IMR-90 (cell line): Measurements from ENCODE around the gene CYP2B6. TPM values are rescaled to one million over a fixed set of nuclear protein-coding genes. Genes with fewer than 3 reads are reported as not detected.

Source experiments
- ATAC-seq: fragments of 200-7000 bp; cut with Tn5 transposase; 2 replicates; pipeline ENCODE4 v1.9.1; 2020; ENCODE audit warnings: low read depth, mild to moderate bottlenecking, moderate library complexity
- BruUV-seq: library from RNA; stranded (reverse); fragments of 400-500 nt; replicated peaks from 2 replicates; lab custom pipeline; 2021; lab: Mats Ljungman, UMichigan
- CTCF ChIA-PET: fragments of 300-600 bp; formaldehyde crosslinking; extraction: SDS; loops from one replicate; lab custom pipeline; 2021; ENCODE audit warnings: antibody characterized with exemption; lab: Yijun Ruan, JAX
- POLR2A ChIA-PET: fragments of 300-600 bp; sonication (Branson Sonifier 250); formaldehyde crosslinking; loops from one replicate; lab custom pipeline; 2022; ENCODE audit warnings: antibody characterized with exemption; ENCODE audit not compliant: unreplicated experiment; lab: Charles Lee
- DNase-seq: peaks from one replicate; pipeline ENCODE4 v3.0.0; 2013
- H2AFZ ChIP-seq: replicated peaks from 2 replicates; pipeline ENCODE3; 2013; ENCODE audit warnings: low read length, mild to moderate bottlenecking; ENCODE audit not compliant: poor library complexity
- H2AK5ac ChIP-seq: 2 replicates; pipeline ENCODE4 v1.6.1; 2013; ENCODE audit warnings: low read depth, low read length, inconsistent platforms
- H2AK9ac ChIP-seq: replicated peaks from 2 replicates; pipeline ENCODE3; 2013; ENCODE audit warnings: mild to moderate bottlenecking, low read depth, low read length, moderate library complexity; ENCODE audit not compliant: poor library complexity
- H2BK120ac ChIP-seq: 2 replicates; pipeline ENCODE4 v1.6.1; 2013; ENCODE audit warnings: low read depth, low read length, inconsistent platforms
- H2BK15ac ChIP-seq: 3 replicates; pipeline ENCODE4 v1.6.1; 2013; ENCODE audit warnings: low read depth, low read length, inconsistent platforms
- H2BK20ac ChIP-seq: 2 replicates; pipeline ENCODE4 v1.6.1; 2013; ENCODE audit warnings: low read depth, mild to moderate bottlenecking, inconsistent platforms, low read length, moderate library complexity
- H2BK5ac ChIP-seq: 2 replicates; pipeline ENCODE4 v1.6.1; 2013; ENCODE audit warnings: mild to moderate bottlenecking, low read depth, low read length, inconsistent platforms; ENCODE audit not compliant: poor library complexity, severe bottlenecking
- H3K14ac ChIP-seq: replicated peaks from 2 replicates; pipeline ENCODE4 v1.6.1; 2013; ENCODE audit warnings: low read depth, low read length, inconsistent platforms
- H3K18ac ChIP-seq: 2 replicates; pipeline ENCODE4 v1.6.1; 2013; ENCODE audit warnings: low read depth, low read length, control low read depth
- H3K23ac ChIP-seq: 2 replicates; pipeline ENCODE4 v1.6.1; 2013; ENCODE audit warnings: low read depth, low read length, inconsistent platforms
- H3K27ac ChIP-seq: 2 replicates; pipeline ENCODE4 v1.5.1; 2013; ENCODE audit warnings: mild to moderate bottlenecking, control low read depth, low read length; ENCODE audit not compliant: insufficient read depth
- H3K27me3 ChIP-seq: 2 replicates; pipeline ENCODE4 v1.6.1; 2013; ENCODE audit warnings: low read length; ENCODE audit not compliant: control insufficient read depth, insufficient read depth
- H3K36me3 ChIP-seq: 2 replicates; pipeline ENCODE4 v1.6.1; 2013; ENCODE audit warnings: low read length, mixed read lengths; ENCODE audit not compliant: control insufficient read depth, insufficient read depth
- H3K4ac ChIP-seq: 2 replicates; pipeline ENCODE4 v1.6.1; 2013; ENCODE audit warnings: low read depth, low read length, inconsistent platforms
- H3K4me1 ChIP-seq: 2 replicates; pipeline ENCODE4 v1.6.1; 2013; ENCODE audit warnings: low read length, mixed read lengths; ENCODE audit not compliant: control insufficient read depth, insufficient read depth
- H3K4me2 ChIP-seq: 2 replicates; pipeline ENCODE4 v1.6.1; 2013; ENCODE audit warnings: low read depth, mild to moderate bottlenecking, control low read depth, low read length, moderate library complexity
- H3K4me3 ChIP-seq: 2 replicates; pipeline ENCODE4 v1.5.1; 2013; ENCODE audit warnings: low read depth, mild to moderate bottlenecking, control low read depth, low read length, moderate library complexity; ENCODE audit not compliant: insufficient read depth
- H3K56ac ChIP-seq: 2 replicates; pipeline ENCODE4 v1.6.1; 2013; ENCODE audit warnings: low read length, inconsistent platforms; ENCODE audit not compliant: insufficient read depth; ENCODE audit errors: extremely low read depth
- H3K79me1 ChIP-seq, 2 experiments: 2 replicates each; pipeline ENCODE4 v1.6.1; 2013; ENCODE audit warnings: low read length in 2 of 2, inconsistent platforms in 1 of 2, low read depth in 1 of 2
- H3K9ac ChIP-seq: 2 replicates; pipeline ENCODE4 v1.6.1; 2013; ENCODE audit warnings: low read depth, low read length, control low read depth
- H3K9me1 ChIP-seq: 2 replicates; pipeline ENCODE4 v1.6.1; 2013; ENCODE audit warnings: low read length, inconsistent platforms; ENCODE audit not compliant: insufficient read depth
- H3K9me3 ChIP-seq: 2 replicates; pipeline ENCODE4 v1.6.1; 2013; ENCODE audit warnings: low read length; ENCODE audit not compliant: control insufficient read depth, insufficient read depth
- H4K20me1 ChIP-seq: 2 replicates; pipeline ENCODE4 v1.6.1; 2013; ENCODE audit warnings: low read length, inconsistent platforms; ENCODE audit not compliant: insufficient read depth
- H4K5ac ChIP-seq: 2 replicates; pipeline ENCODE4 v1.6.1; 2013; ENCODE audit warnings: mild to moderate bottlenecking, low read depth, low read length, control low read depth
- H4K8ac ChIP-seq, 2 experiments: 2 replicates each; pipeline ENCODE4 v1.6.1; 2013; ENCODE audit warnings: low read depth in 2 of 2, low read length in 2 of 2, control low read depth in 1 of 2, inconsistent platforms in 1 of 2
- H4K91ac ChIP-seq: 2 replicates; pipeline ENCODE4 v1.6.1; 2013; ENCODE audit warnings: low read depth, low read length, inconsistent platforms; ENCODE audit not compliant: insufficient read depth
- BHLHE40 ChIP-seq: fragments of 150-350 bp; IDR thresholded peaks from 2 replicates; pipeline ENCODE4 v1.6.1; 2016; ENCODE audit warnings: mild to moderate bottlenecking, low read depth, low read length
- CHD1 ChIP-seq: IDR thresholded peaks from 2 replicates; pipeline ENCODE4 v1.6.1; 2012; ENCODE audit warnings: low read depth, low read length, improper control_type of control experiment
- CTCF ChIP-seq: conservative IDR thresholded peaks from 2 replicates; pipeline ENCODE4 v1.5.1; 2012; ENCODE audit warnings: mild to moderate bottlenecking, low read depth, low read length, improper control_type of control experiment
- FOS ChIP-seq: fragments of 150-350 bp; IDR thresholded peaks from 2 replicates; pipeline ENCODE4 v1.6.1; 2016; ENCODE audit warnings: low read depth, low read length
- MAZ ChIP-seq: IDR thresholded peaks from 2 replicates; pipeline ENCODE4 v1.6.1; 2012; ENCODE audit warnings: low read depth, mild to moderate bottlenecking, low read length, improper control_type of control experiment, moderate library complexity, borderline replicate concordance
- MXI1 ChIP-seq: IDR thresholded peaks from 2 replicates; pipeline ENCODE4 v1.6.1; 2012; ENCODE audit warnings: low read depth, mild to moderate bottlenecking, low read length, moderate library complexity, borderline replicate concordance
- POLR2A ChIP-seq: IDR thresholded peaks from 2 replicates; pipeline ENCODE4 v1.6.1; 2012; ENCODE audit warnings: mild to moderate bottlenecking, low read depth, low read length
- RFX5 ChIP-seq: IDR thresholded peaks from 2 replicates; pipeline ENCODE4 v1.8.0; 2012; ENCODE audit warnings: low read depth, mild to moderate bottlenecking, low read length, moderate library complexity
- WGBS, 2 experiments: methylation state at CpG; one replicate each; pipeline versions ENCODE4 v1.1.5 to v1.1.7; 2013; ENCODE audit warnings: missing lambda C conversion rate in 2 of 2; ENCODE audit not compliant: insufficient read length in 1 of 2; ENCODE audit errors: extremely low coverage in 2 of 2; 5-methylcytosine and 5-hydroxymethylcytosine counted together
- dilution Hi-C: fragments of 300-500 bp; cut with HindIII; formaldehyde crosslinking; loops from one replicate; pipeline ENCODE4 v1.14.3; 2018; ENCODE audit warnings: low sequenced_read_pairs; ENCODE audit not compliant: unreplicated experiment
- in situ Hi-C: fragments of 300-500 bp; cut with MboI; formaldehyde crosslinking; loops from 3 replicates; pipeline ENCODE4 v1.14.3; 2019; ENCODE audit warnings: low sequenced_read_pairs, inconsistent platforms, mixed read lengths
- intact Hi-C: fragments of 100-400 bp; cut with micrococcal nuclease; formaldehyde crosslinking; loops from 2 replicates; pipeline ENCODE4 v1.10.0; 2022
- polyA plus RNA-seq, 3 experiments: library from polyadenylated mRNA; depleted of rRNA; stranded (reverse); fragments of >200 nt; gene quantifications; 2 replicates each; pipeline ENCODE4 v1.2.3, GENCODE V29; 2012; ENCODE audit warnings: low replicate concordance in 1 of 3
- total RNA-seq: library from RNA; depleted of rRNA; stranded (reverse); fragments of >200 nt; gene quantifications from 2 replicates; pipeline ENCODE4 v1.2.3, GENCODE V29; 2012

CYP2B6 gene
- total and polyA plus RNA-seq, 2 of the 4 experiments (the other 2 are of a cell fraction): not detected

GRCh38 chr19:41016488-41017071 is 25.5 kb downstream of the CYP2B6 start:
- no peaks in the 10 kb centered on the region for H3K36me3 ChIP-seq
- no peak overlapping the region for H4K5ac ChIP-seq
- H2AK5ac ChIP-seq: no peak overlapping the region
- no peak overlapping the region for H2AFZ ChIP-seq
- intact Hi-C loops (no loop called here), dilution Hi-C loops (no loop called here), in situ Hi-C loops (no loop called here)
- H2AK9ac ChIP-seq: no peak overlapping the region
- no peak overlapping the region for H2BK20ac ChIP-seq
- no peak overlapping the region for H3K4ac ChIP-seq
- H2BK120ac ChIP-seq: no peak overlapping the region
- no peaks in the 10 kb centered on the region for H4K20me1 ChIP-seq
- H2BK15ac ChIP-seq: no peak overlapping the region
- H3K4me1 ChIP-seq: no peaks in the 10 kb centered on the region
- no peak overlapping the region for H2BK5ac ChIP-seq
- TF ChIP-seq CHD1 (no peak), BHLHE40 (no peak), RFX5 (no peak), POLR2A (no peak), FOS (no peak), MAZ (no peak), MXI1 (no peak), CTCF (no peak)
- H3K27me3 ChIP-seq: peaks cover 3% of the 10 kb centered on the region; the same call in 1 of the 2 replicates
- H4K91ac ChIP-seq: no peak overlapping the region
- POLR2A ChIA-PET: no interaction called here
- no peak overlapping the region for H3K14ac ChIP-seq
- no peak for DNase-seq
- H4K8ac ChIP-seq: no peak overlapping the region
- H3K9me1 ChIP-seq: no peaks in the 10 kb centered on the region
- H3K79me1 ChIP-seq: no peaks in the 10 kb centered on the region
- no peak overlapping the region for H3K4me3 ChIP-seq
- CTCF ChIA-PET: no interaction called here
- H3K9me3 ChIP-seq: no peaks in the 10 kb centered on the region
- H3K23ac ChIP-seq: no peak overlapping the region
- ATAC-seq: no peak
- H3K18ac ChIP-seq: no peak overlapping the region
- no CpG with 5 or more reads among the region's 12 CpGs for WGBS, 2 experiments
- no peak overlapping the region for H3K56ac ChIP-seq
- no TSS peak for BruUV-seq
- no peak overlapping the region for H3K27ac ChIP-seq
- no peak overlapping the region for H3K9ac ChIP-seq
- H3K4me2 ChIP-seq: no peak overlapping the region
